ENCODE measurements around the gene FAAP100. TPM values are rescaled to one million over a fixed set of nuclear protein-coding genes. Genes with fewer than 3 reads are reported as not detected.

Gene FAAP100
- total and polyA plus RNA-seq, 2 donors (not counting 1 experiment from before 2014, with no cell fraction given): 62.0 to 72.7 TPM

GRCh38 chr17:81515530-81516041, 36.6 kb downstream of the FAAP100 start:
- Histone ChIP-seq H3K27me3 (replicated peaks in 1 of 4; ENCODE audit: control extremely low read depth in 1 of 4, control insufficient read depth in 3 of 4, insufficient read depth in 4 of 4, low read length in 3 of 4) (no peaks in the 10 kb centered on the region), H3K9me3 (ENCODE audit: control extremely low read depth in 1 of 3, control insufficient read depth in 2 of 3, insufficient read depth in 1 of 3, low read length in 2 of 3) (no peaks in the 10 kb centered on the region), H3K79me2 (ENCODE audit: control insufficient read depth, insufficient read depth, low read length) (peaks cover 66% of the 10 kb centered on the region), H2AFZ (ENCODE audit: insufficient read depth, low read depth, low read length, poor library complexity, severe bottlenecking) (no peak overlapping the region), H3K4me1 (ENCODE audit: control insufficient read depth in 2 of 2, insufficient read depth in 2 of 2, low read length in 2 of 2) (peaks cover 45 to 69% of the 10 kb centered on the region in 2 donors), H3K27ac (ENCODE audit: low read length in 2 of 2) (peak overlapping the region; percentile 97 to 98), H4K20me1 (ENCODE audit: control insufficient read depth, insufficient read depth, low read length, poor library complexity, severe bottlenecking) (peaks cover 20% of the 10 kb centered on the region), H3K4me3 (ENCODE audit: control extremely low read depth in 1 of 5, extremely low read depth in 1 of 5, insufficient read depth in 1 of 5, low read depth in 2 of 5, low read length in 4 of 5) (peak overlapping the region; percentile 61 to 94 (median 76)), H3K36me3 (replicated peaks in 1 of 2; ENCODE audit: control extremely low read depth in 1 of 2, control insufficient read depth in 1 of 2, extremely low read depth in 1 of 2, insufficient read depth in 2 of 2, low read length in 1 of 2) (peaks cover 0 to 22% of the 10 kb centered on the region in 2 experiments), H3K4me2 (replicated peaks; ENCODE audit: low read depth, low read length, poor library complexity, severe bottlenecking) (peak overlapping the region; percentile 99), H3K9ac (ENCODE audit: low read length) (peak overlapping the region; percentile 87)
- Mint-ChIP-seq H3K4me1 (peaks cover 61% of the 10 kb centered on the region), H3K4me3 (peak overlapping the region; percentile 98), H3K9me3 (ENCODE audit: insufficient read depth) (no peaks in the 10 kb centered on the region), H3K27ac (peak overlapping the region; percentile 99), H3K27me3 (no peaks in the 10 kb centered on the region)
- intact Hi-C loops (cut with micrococcal nuclease): loop anchor here (5.0 to 10.0 kb wide), 4 partner anchors 221 to 1253 kb away; partner anchors contain the start of genes P4HB, RNF213 and SLC38A10
- ChIA-PET POLR2A (interaction anchor here (0.6 to 4.8 kb wide), 5 partner anchors 27 to 605 kb away, joined by 3 to 33 read pairs (median 3); partner anchors contain the start of gene FAAP100), CTCF (interaction anchor here (0.9 to 4.4 kb wide), 10 partner anchors 15 to 224 kb away, joined by 3 to 25 read pairs (median 4); partner anchors contain the start of gene FAAP100)
- TF ChIP-seq, protein P1, sequence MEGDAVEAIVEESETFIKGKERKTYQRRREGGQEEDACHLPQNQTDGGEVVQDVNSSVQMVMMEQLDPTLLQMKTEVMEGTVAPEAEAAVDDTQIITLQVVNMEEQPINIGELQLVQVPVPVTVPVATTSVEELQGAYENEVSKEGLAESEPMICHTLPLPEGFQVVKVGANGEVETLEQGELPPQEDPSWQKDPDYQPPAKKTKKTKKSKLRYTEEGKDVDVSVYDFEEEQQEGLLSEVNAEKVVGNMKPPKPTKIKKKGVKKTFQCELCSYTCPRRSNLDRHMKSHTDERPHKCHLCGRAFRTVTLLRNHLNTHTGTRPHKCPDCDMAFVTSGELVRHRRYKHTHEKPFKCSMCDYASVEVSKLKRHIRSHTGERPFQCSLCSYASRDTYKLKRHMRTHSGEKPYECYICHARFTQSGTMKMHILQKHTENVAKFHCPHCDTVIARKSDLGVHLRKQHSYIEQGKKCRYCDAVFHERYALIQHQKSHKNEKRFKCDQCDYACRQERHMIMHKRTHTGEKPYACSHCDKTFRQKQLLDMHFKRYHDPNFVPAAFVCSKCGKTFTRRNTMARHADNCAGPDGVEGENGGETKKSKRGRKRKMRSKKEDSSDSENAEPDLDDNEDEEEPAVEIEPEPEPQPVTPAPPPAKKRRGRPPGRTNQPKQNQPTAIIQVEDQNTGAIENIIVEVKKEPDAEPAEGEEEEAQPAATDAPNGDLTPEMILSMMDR (IDR thresholded peaks at IDR 0.05): no peak
- no peak for TF ChIP-seq EZH2 (IDR thresholded peaks at IDR 0.05; ENCODE audit: borderline replicate concordance, insufficient read depth, low read depth, low read length, poor library complexity, severe bottlenecking)
- no peak for ATAC-seq (ENCODE audit: low read depth)
- 26% methylated on average over 16 of the region's 19 CpGs for WGBS (ENCODE audit: insufficient coverage)
- no peak for DNase-seq

All from B cell (primary cell).